Measurements from ENCODE around the gene CEACAM21.

DNA sequence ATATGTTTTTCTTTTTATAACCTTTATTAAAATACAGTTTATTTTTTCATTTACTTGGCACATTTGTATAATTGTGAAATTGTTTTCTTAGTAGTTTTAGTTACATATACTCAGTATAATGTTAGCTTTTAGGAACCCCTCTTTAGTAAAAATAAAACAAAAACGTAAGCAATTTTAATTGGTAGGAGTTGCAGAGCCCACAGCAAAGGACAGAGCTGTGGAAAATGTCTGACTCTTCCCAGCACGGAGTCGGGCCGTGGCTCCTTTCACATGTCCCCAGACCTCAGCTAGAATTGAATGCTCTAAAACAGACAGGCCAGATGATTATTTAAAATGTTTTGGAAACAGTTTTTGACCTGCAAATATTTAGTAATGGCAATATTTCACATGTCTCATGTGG, 27.9 kb upstream of the CEACAM21 start:
- TF ChIP-seq, protein P1, sequence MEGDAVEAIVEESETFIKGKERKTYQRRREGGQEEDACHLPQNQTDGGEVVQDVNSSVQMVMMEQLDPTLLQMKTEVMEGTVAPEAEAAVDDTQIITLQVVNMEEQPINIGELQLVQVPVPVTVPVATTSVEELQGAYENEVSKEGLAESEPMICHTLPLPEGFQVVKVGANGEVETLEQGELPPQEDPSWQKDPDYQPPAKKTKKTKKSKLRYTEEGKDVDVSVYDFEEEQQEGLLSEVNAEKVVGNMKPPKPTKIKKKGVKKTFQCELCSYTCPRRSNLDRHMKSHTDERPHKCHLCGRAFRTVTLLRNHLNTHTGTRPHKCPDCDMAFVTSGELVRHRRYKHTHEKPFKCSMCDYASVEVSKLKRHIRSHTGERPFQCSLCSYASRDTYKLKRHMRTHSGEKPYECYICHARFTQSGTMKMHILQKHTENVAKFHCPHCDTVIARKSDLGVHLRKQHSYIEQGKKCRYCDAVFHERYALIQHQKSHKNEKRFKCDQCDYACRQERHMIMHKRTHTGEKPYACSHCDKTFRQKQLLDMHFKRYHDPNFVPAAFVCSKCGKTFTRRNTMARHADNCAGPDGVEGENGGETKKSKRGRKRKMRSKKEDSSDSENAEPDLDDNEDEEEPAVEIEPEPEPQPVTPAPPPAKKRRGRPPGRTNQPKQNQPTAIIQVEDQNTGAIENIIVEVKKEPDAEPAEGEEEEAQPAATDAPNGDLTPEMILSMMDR (conservative IDR thresholded peaks at IDR 0.05 in 1 of 2, IDR thresholded peaks at IDR 0.05 in 1 of 2; ENCODE audit: extremely low read depth in 1 of 2, insufficient read depth in 1 of 2, low read depth in 1 of 2, low read length in 2 of 2), result no peak
- TF ChIP-seq EZH2 (IDR thresholded peaks at IDR 0.05; ENCODE audit: borderline replicate concordance, low read length), result no peak
